HG02852 (cell line): ENCODE measurements around the gene WNT11.

Experiments used
- ATAC-seq: cut with Tn5 transposase; IDR thresholded peaks from one replicate; pipeline ENCODE4 v1.9.1; 2021; ENCODE audit warnings: mild to moderate bottlenecking, moderate library complexity; ENCODE audit not compliant: unreplicated experiment

The WNT11 gene

DNA sequence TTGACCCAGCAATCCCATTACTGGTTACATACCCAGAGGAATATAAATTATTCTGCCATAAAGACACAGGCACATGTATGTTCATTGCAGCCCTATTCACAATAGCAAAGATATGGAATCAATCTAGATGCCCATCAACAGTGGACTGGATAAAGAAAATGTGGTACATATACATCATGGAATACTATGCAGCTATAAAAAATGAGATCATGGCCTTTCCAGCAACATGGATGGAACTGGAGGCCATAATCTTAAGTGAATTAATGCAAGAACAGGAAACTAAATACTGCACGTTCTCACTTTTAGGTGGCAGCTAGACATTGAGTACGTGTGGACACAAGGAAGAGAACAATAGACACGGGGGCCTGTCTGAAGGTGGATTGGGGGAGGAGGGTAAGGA, 15.1 kb upstream of the WNT11 start:
- no peak for ATAC-seq

DNA sequence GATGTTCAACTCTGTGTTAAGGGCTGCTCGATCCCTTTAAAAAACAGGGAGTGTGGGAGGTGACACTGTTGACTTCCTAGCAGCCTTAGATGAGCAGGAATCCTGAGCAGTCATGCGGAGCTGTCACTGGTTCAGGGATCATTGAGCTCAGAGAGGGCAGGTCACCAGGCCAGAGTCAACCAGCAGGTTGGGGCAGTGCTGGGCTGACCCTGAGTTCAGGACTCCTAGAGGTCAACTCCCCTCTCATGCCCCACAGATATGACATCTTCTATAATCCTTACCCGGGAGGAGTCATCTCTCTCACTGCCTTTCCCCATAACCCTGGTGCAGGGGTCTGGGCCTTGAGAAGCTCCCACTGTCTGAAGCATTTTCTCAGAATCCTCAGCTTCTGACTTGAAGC, 12.9 kb upstream of the WNT11 start:
- no peak for ATAC-seq

DNA sequence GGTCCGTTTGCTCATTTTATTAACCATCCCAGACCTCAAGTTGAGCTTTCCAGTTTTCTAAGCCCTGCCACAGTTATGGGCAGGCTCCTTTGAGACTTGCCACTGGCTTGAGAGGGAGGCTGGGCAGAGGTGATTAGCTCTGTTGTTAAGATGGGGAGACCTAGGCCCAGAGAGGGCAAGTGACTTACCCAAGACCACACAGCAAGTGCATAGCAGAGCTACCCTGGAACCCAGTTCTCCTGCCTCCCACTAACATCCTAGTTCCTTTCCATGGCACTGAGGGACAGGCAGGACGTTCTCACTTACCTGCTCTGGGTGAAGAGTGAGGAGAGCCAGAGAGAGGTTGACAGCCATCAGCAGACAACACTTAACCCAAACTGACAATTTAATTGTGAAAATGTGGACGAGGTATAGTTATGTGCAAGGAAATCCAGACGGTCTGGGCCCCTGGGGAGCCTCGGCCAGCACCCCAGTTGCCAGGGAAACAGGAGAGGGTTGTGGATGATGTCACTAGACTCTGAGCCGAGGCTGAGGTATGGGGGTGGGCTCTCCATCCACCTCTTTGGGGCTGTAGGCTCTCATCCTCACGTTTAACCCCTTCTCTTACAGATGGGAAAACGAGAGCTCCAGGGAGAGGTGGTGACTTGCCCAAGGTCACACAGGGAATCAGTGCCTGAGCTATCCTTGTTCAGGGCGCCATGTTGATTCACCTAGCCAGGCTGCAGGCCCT, 12.3 kb upstream of the WNT11 start:
- ATAC-seq: no peak

DNA sequence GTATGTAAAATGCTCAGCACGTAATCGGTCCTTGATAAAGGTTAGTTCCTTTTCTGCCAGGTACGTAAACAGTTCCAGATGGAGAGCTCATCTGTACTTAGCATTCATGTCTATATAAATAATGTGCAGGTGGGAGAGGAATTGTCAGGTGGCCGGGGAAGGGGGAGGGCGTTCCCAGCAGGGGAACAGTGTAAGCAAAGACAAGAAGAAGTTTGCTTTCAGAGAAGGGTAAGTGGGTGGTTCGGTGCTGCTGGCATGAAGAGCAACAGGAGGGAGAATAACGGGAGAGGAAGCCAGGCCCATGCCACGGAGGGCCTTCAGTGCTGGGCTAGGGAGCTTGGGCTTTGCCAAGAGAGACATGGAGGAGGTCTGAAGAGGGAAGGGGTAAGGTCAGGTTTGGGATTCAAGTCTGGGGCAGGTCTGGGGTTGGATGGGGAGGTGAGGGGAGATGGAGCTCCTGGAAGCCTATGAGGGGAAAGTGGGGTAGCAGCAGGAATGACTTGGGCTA, 11.4 kb upstream of the WNT11 start:
- ATAC-seq: no peak

DNA sequence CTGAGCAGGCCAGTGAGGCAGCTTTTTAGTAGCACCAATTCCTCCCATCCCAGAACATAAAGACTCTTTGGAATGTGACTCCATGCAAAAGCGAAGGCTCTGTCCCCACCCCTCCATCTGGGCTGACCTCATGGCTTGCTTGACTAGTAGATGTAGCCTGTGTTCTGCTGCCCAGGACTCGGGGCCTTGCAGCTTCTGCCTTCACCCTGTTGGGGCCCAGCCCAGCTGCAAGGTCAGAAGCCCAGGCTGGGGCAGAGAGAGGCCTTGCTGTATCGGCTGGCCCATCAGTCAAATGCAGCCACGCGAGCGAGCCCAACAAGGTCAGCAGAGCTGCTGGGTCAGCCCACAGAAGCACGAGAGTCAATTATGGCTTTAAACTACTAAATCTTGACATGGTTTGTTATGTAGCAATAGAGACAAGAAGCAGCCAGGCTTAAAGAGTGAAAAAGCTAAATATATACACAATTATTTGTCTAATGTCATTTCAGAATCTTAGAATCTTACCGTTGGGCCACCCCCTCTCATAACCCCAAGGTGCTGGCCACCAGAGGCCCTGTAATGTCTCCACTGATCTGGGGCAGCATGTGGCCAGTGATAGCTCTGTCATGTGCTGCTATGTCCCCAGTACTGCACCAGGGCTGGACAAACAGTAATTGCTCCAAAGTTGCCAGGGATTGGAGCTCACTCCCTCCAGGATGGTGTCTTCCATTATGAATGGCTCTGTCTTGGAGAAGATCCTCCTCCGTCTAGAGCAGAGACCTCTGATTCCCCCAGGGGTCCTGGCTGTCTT, 10.4 kb upstream of the WNT11 start:
- no peak for ATAC-seq

DNA sequence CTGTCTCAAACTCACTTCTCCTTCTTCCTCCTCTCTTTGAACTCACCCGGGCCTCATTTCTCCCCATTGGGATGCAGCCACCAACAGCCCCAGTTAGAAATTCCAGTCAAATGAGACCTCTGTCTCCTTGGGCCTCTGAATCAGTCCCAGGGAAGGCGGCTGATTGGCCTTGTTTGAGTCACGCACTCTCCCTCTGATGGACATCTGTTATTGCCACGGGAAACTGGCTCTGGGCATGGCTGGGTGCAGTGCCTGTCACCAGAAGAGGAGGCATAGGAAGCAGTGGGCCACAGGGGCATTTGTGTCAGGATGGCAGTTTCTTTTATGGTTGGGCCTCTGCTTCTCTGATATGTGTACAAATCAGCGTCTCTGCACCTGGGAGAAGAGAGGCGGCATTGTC, 9.6 kb upstream of the WNT11 start:
- no peak for ATAC-seq

DNA sequence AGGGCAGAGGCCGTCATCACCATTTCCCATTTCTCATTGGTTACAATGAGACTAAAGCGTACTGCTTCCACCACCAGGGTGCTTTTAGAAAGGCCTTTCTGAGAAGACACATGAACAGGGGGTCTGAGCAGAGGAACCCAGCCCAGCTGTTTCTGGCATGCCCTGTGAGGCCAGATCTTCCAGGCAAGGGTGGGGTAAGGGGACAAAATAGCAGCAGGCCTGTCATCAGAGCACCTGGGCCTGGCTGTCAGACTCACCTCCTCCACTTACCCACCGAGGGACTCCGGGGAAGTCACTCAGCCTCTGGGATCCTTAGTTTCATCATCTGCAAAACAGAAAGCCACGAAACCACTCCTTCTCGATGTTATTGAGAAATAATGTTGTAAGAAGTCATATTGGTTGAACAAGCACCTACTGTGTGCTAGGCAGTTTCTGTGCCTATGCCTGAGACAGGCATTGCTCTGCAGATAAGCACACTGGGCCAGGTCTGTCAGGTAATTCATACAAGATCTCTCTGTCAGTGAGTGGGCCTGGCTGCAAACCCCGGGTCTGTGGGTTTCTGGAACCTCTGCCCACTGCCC, 8.8 kb upstream of the WNT11 start:
- no peak for ATAC-seq

DNA sequence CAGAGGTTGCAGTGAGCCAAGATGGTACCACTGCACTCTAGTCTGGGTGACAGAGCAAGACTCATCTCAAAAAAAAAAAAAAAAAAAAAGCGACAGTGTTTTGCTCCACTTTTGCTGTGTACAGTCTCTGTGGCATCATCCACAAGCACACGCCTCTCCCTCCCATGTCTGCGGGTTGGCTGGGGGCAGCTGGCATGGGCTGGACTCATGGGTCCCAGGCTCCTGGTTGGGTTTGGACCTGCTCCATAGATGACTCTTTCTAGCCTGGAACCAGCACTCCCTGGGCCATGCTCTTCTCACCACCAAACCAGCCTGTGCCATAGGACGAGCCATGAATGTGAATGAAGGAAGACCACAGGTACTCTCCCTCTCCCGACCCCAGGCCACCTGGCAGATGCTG, 7.9 kb upstream of the WNT11 start:
- ATAC-seq: no peak

DNA sequence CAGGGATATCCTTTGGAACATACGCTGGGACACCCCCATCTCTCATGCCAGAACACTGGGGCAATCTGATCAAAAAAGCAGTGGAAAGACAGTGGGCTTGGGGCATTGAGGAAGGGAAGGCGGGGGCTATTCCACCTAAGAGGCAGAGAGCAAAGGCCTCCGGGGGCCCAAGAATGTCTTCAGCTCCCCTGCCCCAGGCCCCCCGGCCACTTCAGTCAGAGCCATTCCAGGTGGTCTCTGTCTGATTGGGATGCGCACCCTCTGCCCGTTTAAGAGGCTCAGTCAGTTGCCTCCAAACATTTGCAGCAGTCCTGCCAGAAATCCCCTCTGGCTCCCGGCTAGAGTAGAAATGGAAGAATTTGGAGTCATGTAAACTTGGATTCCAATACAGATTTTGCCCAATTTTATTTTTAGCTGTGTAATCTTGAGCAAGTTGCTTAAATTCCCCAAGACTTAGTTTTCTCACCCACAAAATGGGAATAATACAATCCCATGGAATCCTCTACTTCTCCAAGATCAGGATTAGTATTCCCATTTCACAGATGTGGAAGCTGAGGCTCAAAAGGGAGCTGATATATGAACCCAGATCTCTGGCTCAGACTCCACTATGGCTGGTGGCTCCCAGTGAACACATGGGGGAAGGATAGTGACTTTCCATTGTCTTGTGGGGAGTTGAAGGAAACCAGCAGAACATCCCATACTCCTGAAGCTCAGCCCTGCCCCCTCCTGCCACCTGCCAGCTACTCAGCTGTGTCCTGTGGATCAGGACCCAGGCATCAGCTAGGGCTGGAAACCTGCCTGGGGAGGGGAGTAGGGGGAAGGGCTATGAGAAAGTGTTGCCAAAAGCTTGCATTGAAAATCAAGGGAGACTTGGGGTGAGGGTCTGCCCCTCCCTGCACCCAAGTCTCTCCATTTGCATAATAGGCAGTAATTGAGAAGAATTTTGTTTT, 6.1 kb upstream of the WNT11 start:
- ATAC-seq: no peak

DNA sequence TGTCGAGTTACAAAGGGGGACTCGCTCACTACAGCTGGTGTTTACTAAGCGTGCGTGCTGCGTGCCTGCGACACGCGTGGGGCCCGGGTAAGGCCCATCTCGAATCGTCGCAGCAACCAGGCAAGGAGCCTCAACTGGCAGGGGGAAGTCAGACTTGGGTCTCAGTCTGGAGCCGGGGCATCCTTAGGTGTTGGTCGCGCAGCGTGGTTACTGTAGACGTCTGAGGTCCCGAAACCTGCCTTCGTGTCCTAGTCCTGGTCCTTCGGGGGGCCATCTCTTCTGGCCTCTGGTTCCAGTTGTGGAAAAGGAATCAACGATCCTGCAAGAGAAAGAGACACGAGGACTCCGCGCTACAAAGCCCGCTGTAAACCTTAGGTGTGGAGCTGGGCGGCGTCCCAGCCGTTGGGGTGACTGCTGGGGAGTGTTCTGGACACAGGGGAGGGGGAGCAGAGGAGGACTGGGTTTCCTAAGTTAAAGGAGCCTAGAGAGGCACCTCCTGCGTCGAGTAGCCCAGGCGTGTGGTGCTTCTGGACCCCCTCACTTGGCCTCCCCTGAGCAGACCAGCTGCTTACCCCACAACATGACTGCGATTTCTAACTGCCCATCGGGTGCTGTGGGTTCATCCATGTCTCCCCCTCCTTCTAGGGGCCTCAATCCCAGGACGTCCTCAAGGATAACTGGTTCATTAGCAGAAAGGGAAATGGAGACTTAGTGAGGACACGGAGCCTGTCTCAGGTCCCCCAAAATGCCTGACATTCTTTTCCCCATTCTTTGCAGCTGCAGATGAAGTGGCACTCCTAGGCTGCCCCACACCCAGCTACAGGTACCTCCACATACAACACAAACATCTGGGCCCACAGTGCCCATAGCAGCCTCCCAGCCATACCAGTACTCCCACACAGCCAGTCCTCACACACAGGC, 4.9 kb upstream of the WNT11 start:
- ATAC-seq: no peak

DNA sequence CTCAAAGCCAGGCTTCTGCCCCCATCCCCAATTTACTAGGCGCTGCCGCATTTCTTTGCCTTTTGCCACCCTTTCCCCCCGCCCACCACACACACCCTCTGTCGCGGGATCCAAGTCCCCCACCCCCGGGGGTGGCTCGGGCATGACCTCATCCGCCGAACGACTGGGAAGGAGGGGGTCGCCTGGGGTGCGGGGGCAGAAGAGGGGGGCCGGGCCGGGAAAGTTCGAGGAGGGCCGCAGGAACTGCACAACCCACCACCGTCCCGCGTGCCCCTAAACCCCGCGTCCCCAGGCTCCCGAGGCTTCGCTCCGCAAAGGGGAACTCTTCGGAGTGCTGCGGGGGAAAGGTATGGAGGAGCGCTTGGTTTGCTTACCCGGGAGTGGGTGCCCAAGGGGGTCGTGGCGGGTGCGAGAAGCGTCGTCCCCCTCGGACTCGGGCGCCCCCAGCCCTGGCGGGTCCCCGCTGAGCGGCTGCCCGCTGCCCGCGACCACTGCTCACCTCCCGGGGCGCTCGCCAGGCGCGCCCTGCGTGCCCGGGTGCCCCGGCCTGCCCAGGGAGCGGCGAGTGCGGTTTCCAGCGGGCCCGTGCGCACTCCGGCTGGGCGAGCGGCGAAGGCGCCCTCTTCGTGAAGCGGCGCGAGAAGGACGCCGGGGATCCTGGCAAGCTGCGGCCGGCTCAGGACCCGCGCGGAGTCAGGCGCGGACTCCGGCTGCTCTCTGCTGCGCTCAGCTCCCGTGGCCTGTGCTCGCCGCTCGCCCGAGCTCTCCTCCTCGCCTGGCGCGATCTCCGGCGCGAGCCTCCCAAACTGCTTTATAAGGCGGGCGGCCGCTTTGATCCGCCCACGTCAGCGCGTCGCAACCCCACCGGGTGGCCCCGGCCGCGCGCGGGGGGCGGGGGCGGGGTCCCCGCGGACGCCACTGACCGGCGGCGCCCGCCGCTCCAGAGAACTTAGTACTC, 4.0 kb upstream of the WNT11 start:
- no peak for ATAC-seq

DNA sequence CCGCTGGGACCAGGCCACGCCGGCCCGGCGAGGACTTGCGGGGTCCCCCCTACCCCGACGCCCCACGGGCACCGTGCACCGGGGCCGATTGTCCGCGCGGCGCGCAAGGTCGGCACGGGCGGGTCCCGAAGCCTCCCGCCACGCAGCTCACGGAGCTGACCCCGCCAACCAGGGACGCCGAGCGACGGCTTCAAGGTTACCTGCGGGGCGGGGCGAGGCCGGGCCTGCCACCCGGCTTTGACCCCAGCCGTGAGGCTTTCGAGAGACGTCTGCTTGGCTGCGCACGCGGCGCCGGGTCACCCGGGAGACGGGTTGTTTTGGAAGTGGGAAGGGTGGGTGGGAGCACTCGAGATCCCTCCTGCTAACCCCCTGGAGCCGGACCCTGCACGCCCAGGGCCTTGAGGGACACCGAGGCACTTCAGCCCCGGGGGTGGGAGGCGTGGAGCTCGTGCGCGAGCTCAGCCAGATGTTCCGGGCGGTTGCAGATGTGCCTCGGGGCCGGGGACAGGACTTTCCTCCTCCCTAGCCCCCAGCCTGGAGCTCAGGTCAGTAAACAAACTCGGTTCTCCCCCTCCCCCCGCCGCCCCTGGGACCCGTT, 3.2 kb upstream of the WNT11 start:
- ATAC-seq: no peak

DNA sequence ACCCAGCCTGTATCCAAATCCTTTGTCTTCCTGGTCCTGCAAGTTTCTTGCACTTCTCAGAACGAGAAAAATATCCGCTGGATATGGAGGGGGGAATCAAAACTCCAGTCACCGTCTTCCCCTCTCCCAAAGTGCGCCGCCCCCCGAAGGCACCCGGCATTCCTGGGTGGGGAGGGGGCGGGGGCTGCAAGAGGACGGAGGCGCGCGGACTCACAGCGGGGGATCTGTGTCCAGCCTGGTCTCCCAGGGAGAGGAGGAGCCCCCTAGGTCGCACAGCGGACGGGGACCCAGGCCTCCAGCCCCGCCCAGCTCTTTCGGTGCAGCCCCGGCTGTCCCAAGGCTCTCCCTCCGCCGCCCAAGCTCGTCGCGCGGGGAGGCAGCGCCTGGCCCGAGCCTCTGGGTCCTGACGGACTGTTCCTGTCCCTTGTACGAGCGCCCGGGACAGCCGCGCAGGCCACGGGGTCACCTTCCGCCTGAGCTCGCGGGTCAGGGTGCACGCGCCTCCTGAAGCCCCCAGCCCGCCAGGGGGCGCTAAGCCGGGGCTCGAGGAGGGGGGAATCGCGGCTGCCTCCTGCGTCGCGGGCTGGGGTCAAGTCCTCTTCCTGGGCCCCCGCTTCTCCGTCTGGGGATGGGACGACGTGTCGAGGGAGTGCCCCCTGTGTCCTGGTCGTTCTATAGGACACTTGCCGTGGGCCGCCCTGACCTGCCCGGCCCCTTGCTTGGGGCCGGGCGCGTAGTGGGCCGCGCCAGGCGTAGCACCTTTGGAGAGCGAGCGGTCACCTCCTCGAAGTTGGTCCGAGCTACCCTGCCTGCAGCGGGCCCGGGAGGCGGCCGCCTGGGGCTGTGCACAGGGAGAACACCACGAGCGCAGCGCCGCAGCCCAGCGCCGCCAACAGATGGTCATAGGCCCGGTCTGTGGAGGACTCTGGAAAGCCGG, 2.4 kb upstream of the WNT11 start:
- peak; percentile 38 for ATAC-seq

DNA sequence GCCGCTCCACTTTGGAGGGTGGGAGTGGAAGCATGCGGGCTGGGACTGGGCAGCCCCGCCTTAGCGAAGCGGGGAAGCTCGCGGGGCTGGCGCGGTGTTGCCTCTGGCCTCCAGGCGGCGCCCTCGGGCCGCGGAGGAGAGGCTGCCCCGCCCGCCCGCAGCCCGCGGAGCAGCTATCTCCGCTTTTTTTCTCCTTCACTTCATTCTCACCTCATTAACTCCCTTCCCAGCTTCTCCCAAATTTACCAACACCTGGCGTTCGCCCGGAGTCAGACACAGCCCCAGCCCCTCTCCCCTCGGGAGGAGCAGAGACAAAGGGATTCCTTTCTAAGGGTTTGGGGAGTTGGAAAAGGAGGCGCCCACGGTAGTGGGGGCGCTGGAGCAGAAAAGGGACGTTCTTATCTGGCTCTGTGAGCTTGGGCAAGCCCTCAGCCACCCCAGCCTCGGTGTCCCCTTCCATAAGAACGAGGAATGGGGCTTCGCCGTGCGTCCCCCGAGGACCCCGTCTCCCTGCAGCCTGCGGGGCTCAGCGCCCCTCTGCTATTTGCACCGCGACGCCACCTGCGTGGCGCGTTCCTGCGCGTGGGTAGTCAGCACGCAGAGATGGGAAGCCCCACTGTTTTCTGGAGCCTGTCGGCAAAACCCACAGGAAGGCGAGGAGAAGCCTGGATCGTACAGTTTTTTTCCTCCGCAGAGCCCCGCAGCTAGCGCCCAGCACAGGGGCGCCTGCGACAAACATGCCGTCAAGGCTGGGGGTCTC, 1.5 kb upstream of the WNT11 start:
- ATAC-seq: peak; percentile 46

DNA sequence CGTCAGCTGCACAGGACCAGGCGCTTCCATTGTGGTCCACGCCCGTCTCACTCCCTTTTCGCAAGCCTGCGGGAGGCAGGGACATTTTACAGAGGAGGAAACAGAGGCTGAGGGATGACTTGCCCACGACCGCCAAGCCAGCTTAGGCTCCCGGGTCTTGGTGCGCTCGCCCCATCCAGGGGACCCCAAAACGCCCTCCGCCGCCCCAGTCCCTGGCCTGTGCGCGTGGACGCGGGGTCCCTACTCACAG, 300 bp downstream of the WNT11 start:
- no peak for ATAC-seq

DNA sequence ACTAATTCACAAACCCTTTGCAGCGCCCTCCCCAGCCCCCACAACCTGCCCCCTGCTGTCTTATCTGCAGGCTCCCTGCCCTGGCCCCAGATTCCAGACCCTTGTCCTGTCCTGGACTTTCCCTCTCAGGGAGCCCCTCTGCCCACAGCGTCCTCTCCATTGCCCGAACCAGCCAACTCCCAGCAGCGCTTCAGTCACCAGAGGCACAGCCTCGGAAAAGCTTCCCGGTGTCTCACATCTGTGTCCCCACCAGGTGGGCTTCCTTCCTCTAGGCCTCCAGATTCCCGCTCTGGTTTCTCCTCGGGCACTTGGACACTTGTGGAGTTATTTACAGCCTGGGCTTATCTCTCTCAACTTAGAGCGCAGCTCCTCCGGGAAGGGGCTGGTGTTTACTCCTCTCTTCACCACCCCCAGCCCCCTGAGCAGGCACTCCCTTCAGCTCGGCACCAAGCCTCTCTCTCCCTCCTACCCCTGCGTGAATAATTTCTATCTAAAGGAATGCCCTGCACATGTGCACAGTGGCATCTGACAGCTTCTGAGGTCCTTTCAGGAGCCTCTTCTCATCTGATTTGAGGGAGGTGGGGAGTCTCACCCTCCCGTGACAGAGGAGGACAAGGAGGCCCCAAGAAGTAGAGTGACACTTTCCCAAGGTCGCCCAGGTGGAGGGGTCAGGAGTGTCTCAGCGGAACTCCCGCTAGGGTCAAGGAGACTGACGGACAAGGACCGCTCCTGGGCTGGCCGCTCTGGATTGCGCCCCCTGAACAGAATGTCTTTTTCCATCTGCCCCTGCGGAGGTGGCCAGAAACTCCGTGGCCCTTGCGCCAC, 838 bp downstream of the WNT11 start:
- no peak for ATAC-seq
